NCI-H345 treated with DMSO at 0.1 percent for 48 hours (cell line): ENCODE measurements around the gene GRK5.
"Not testable (repeated sequence)": the region's sequence is repeated elsewhere in the genome, so short reads cannot be mapped to it uniquely, and the experiment has no call there.

Source experiments
- DNase-seq: peaks from one replicate; lab custom pipeline; 2025; ENCODE audit not compliant: unreplicated experiment; lab: John Stamatoyannopoulos, UW

Gene GRK5

GRCh38 chr10:119221201-119221600, 13.8 kb downstream of the GRK5 start:
- no peak for DNase-seq

- DNase-seq, result no peak
Measured at GRCh38 chr10:119221666-119222065, 14.3 kb downstream of the GRK5 start.

- DNase-seq, result no peak
Measured at GRCh38 chr10:119222537-119222936, 15.2 kb downstream of the GRK5 start.

GRCh38 chr10:119222966-119223386, 15.6 kb downstream of the GRK5 start:
- DNase-seq, result no peak

- no peak for DNase-seq
Measured at GRCh38 chr10:119225083-119225658, 17.8 kb downstream of the GRK5 start.

GRCh38 chr10:119227825-119228224, 20.5 kb downstream of the GRK5 start:
- DNase-seq, result no peak

GRCh38 chr10:119231654-119232053, 24.3 kb downstream of the GRK5 start:
- DNase-seq, result no peak

- DNase-seq, result not testable (repeated sequence)
Measured at GRCh38 chr10:119232439-119232838, 25.1 kb downstream of the GRK5 start.

- DNase-seq, result no peak
Measured at GRCh38 chr10:119233123-119233820, 25.9 kb downstream of the GRK5 start.

GRCh38 chr10:119233821-119234220, 26.4 kb downstream of the GRK5 start:
- no peak for DNase-seq

GRCh38 chr10:119235356-119235755, 28.0 kb downstream of the GRK5 start:
- no peak for DNase-seq

GRCh38 chr10:119237722-119238436, 30.5 kb downstream of the GRK5 start:
- no peak for DNase-seq

- no peak for DNase-seq
Measured at GRCh38 chr10:119238577-119238976, 31.2 kb downstream of the GRK5 start.

GRCh38 chr10:119239015-119239414, 31.6 kb downstream of the GRK5 start:
- not testable (repeated sequence) for DNase-seq

- DNase-seq, result not testable (repeated sequence)
Measured at GRCh38 chr10:119239630-119240029, 32.3 kb downstream of the GRK5 start.

GRCh38 chr10:119241066-119241465, 33.7 kb downstream of the GRK5 start:
- no peak for DNase-seq

GRCh38 chr10:119242186-119242585, 34.8 kb downstream of the GRK5 start:
- no peak for DNase-seq

GRCh38 chr10:119243488-119243887, 36.1 kb downstream of the GRK5 start:
- no peak for DNase-seq

GRCh38 chr10:119243967-119244366, 36.6 kb downstream of the GRK5 start:
- DNase-seq, result no peak

- no peak for DNase-seq
Measured at GRCh38 chr10:119245272-119245671, 37.9 kb downstream of the GRK5 start.

- no peak for DNase-seq
Measured at GRCh38 chr10:119246862-119247549, 39.6 kb downstream of the GRK5 start.

GRCh38 chr10:119247550-119247894, 40.2 kb downstream of the GRK5 start:
- DNase-seq, result no peak
